ENCODE results near the gene TMEM204. TPM values are rescaled to one million over a fixed set of nuclear protein-coding genes. Genes with fewer than 3 reads are reported as not detected.

Gene TMEM204
- total and polyA plus RNA-seq, 10 of the 15 experiments (the other 5 are each of a cell fraction or from before 2014, with no cell fraction given): 0.05 to 0.30 (median 0.18) TPM; not detected in 7

DNA sequence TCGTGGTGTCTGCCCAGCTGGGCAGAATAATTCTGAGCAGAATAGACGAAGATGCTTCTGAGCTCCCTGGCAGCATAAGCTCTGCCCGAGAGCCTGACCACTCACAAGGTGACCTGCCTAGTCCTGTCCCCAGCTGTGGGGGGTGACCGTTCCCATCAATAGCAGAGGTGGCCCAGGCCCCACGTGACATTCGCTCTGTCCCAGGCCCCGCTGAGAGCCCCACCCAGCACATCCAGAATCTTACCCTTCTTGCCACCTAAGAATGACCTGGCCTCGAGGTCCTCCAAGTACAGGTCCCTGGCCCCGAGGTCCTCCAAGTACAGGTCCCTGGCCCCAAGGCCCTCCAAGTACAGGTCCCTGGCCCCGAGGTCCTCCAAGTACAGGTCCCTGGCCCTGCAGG, 695 bp upstream of the TMEM204 start:
- ChIA-PET RAD21 (ENCODE audit: unreplicated experiment) (no interaction called here), POLR2A (interaction anchor here (0.6 kb wide), 1 partner anchor 172 kb away, joined by 3 read pairs; no protein-coding TSS in a partner anchor)
- in situ Hi-C loops (cut with MboI): no loop called here

More for the DNA sequence above, 695 bp upstream of the TMEM204 start:
- intact Hi-C loops (cut with micrococcal nuclease; ENCODE audit: unreplicated experiment): no loop called here
- BruUV-seq (replicated peaks): no TSS peak
- H3K4me2 ChIP-seq (ENCODE audit: control insufficient read depth, insufficient read depth): no peak overlapping the region
- no peak for FAIRE-seq
- no peak overlapping the region for H3K9ac ChIP-seq (ENCODE audit: control insufficient read depth, insufficient read depth, low read length)
- no peaks in the 10 kb centered on the region for H3K4me1 ChIP-seq (ENCODE audit: control insufficient read depth, insufficient read depth, low read length)
- H4K20me1 ChIP-seq (ENCODE audit: control insufficient read depth, insufficient read depth): no peaks in the 10 kb centered on the region
- no peaks in the 10 kb centered on the region for H3K36me3 ChIP-seq (ENCODE audit: control insufficient read depth in 2 of 2, insufficient read depth in 2 of 2, low read length in 1 of 2)
- no peak for DNase-seq (ENCODE audit: low read depth, low spot score)
- H3K27ac ChIP-seq (ENCODE audit: control insufficient read depth, insufficient read depth): no peak overlapping the region
- H3K9me3 ChIP-seq (replicated peaks; ENCODE audit: control insufficient read depth, insufficient read depth, low read length): no peaks in the 10 kb centered on the region
- H3K27me3 ChIP-seq (replicated peaks in 1 of 2; ENCODE audit: control insufficient read depth in 2 of 2, insufficient read depth in 2 of 2, low read length in 1 of 2): no peaks in the 10 kb centered on the region; a peak in 2 of 4 replicates
- CTCF ChIA-PET: no interaction called here
- no peak for ATAC-seq
- H2AFZ ChIP-seq (ENCODE audit: control insufficient read depth, low read depth, low read length): no peak overlapping the region
- H3K4me3 ChIP-seq: no peak overlapping the region
- SMC1A ChIA-PET (ENCODE audit: uncharacterized antibody, unreplicated experiment): no interaction called here
- WGBS (ENCODE audit: insufficient coverage, insufficient replicate concordance, low lambda C conversion rate, missing lambda C conversion rate): 34% methylated on average over 10 of the region's 10 CpGs
- TF ChIP-seq, protein P1, sequence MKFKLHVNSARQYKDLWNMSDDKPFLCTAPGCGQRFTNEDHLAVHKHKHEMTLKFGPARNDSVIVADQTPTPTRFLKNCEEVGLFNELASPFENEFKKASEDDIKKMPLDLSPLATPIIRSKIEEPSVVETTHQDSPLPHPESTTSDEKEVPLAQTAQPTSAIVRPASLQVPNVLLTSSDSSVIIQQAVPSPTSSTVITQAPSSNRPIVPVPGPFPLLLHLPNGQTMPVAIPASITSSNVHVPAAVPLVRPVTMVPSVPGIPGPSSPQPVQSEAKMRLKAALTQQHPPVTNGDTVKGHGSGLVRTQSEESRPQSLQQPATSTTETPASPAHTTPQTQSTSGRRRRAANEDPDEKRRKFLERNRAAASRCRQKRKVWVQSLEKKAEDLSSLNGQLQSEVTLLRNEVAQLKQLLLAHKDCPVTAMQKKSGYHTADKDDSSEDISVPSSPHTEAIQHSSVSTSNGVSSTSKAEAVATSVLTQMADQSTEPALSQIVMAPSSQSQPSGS (IDR thresholded peaks at IDR 0.05; ENCODE audit: low read length): no peak
- TF ChIP-seq, protein P2, sequence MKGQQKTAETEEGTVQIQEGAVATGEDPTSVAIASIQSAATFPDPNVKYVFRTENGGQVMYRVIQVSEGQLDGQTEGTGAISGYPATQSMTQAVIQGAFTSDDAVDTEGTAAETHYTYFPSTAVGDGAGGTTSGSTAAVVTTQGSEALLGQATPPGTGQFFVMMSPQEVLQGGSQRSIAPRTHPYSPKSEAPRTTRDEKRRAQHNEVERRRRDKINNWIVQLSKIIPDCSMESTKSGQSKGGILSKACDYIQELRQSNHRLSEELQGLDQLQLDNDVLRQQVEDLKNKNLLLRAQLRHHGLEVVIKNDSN (IDR thresholded peaks at IDR 0.05; ENCODE audit: borderline replicate concordance, extremely low read length, insufficient read depth, low read depth, low read length): peak; percentile 11
- TF ChIP-seq BCL11A (IDR thresholded peaks at IDR 0.05; ENCODE audit: low read depth, low read length): no peak
- no peaks in the 10 kb centered on the region for H3K79me2 ChIP-seq (ENCODE audit: control insufficient read depth, insufficient read depth, low read length)
